Liver (tissue), 9 donors: ENCODE measurements around the gene MEF2B. TPM values are rescaled to one million over a fixed set of nuclear protein-coding genes. Genes with fewer than 3 reads are reported as not detected.
"Not testable (repeated sequence)": the region's sequence is repeated elsewhere in the genome, so short reads cannot be mapped to it uniquely, and the experiment has no call there.

Experiments used
- DNase-seq: peaks from one replicate; pipeline ENCODE4 v3.0.0-alpha.2; 2017; ENCODE audit warnings: low spot score
- H3K27ac ChIP-seq, 2 donors: one replicate each; pipeline ENCODE4 v1.7.0; 2013; ENCODE audit warnings: inconsistent platforms in 2 of 2, low read length in 2 of 2, control low read depth in 1 of 2, low read depth in 1 of 2, mild to moderate bottlenecking in 1 of 2
- H3K27me3 ChIP-seq, 4 donors: one replicate each; pipeline versions ENCODE4 v1.6.1 to v1.7.0; 2013; ENCODE audit warnings: low read length in 3 of 4, inconsistent platforms in 1 of 4, mild to moderate bottlenecking in 1 of 4, moderate library complexity in 1 of 4; ENCODE audit not compliant: control insufficient read depth in 4 of 4, insufficient read depth in 4 of 4
- H3K36me3 ChIP-seq, 4 donors: one replicate each; pipeline versions ENCODE4 v1.6.1 to v1.7.0; 2013; ENCODE audit warnings: low read length in 3 of 4, mild to moderate bottlenecking in 3 of 4, low read depth in 1 of 4, moderate library complexity in 1 of 4; ENCODE audit not compliant: control insufficient read depth in 4 of 4, insufficient read depth in 3 of 4
- H3K4me1 ChIP-seq, 4 donors: one replicate each; pipeline versions ENCODE4 v1.6.1 to v1.7.0; 2013; ENCODE audit warnings: low read length in 3 of 4, mild to moderate bottlenecking in 3 of 4, moderate library complexity in 1 of 4; ENCODE audit not compliant: control insufficient read depth in 4 of 4, insufficient read depth in 4 of 4
- H3K4me3 ChIP-seq, 3 donors: one replicate each; pipeline versions ENCODE4 v1.6.1 to v1.7.0; 2013; ENCODE audit warnings: low read length in 3 of 3, control low read depth in 1 of 3, low read depth in 1 of 3, mild to moderate bottlenecking in 1 of 3
- H3K9ac ChIP-seq, 2 donors: one replicate each; pipeline ENCODE4 v1.7.0; 2013; ENCODE audit warnings: low read length in 2 of 2, mild to moderate bottlenecking in 2 of 2, moderate library complexity in 2 of 2, control low read depth in 1 of 2, low read depth in 1 of 2
- H3K9me3 ChIP-seq, 4 donors: one replicate each; pipeline versions ENCODE4 v1.6.1 to v1.7.0; 2013; ENCODE audit warnings: low read length in 3 of 4; ENCODE audit not compliant: control insufficient read depth in 4 of 4
- EGR1 ChIP-seq, 2 donors: IDR thresholded peaks; 2 replicates each; pipeline ENCODE4 v1.6.1; 2016 to 2018; ENCODE audit warnings: antibody characterized with exemption in 2 of 2, low read depth in 2 of 2
- FOXA1 ChIP-seq: IDR thresholded peaks from 2 replicates; pipeline ENCODE4 v1.6.1; 2016; ENCODE audit warnings: antibody characterized with exemption
- FOXA2 ChIP-seq: IDR thresholded peaks from 2 replicates; pipeline ENCODE4 v1.6.1; 2016; ENCODE audit warnings: antibody characterized with exemption
- GABPA ChIP-seq, 2 donors: IDR thresholded peaks in 1 of 2; conservative IDR thresholded peaks in 1 of 2; 2 replicates each; pipeline ENCODE4 v1.6.1; 2016; ENCODE audit warnings: antibody characterized with exemption in 2 of 2, mild to moderate bottlenecking in 1 of 2, moderate library complexity in 1 of 2
- HNF4A ChIP-seq, 2 donors: conservative IDR thresholded peaks; 2 replicates each; pipeline ENCODE4 v1.6.1; 2016; ENCODE audit warnings: antibody characterized with exemption in 2 of 2, mild to moderate bottlenecking in 2 of 2
- HNF4G ChIP-seq: IDR thresholded peaks from 2 replicates; pipeline ENCODE4 v1.6.1; 2016; ENCODE audit warnings: antibody characterized with exemption
- JUND ChIP-seq, 2 donors: IDR thresholded peaks; 2 replicates each; pipeline ENCODE4 v1.6.1; 2016; ENCODE audit warnings: antibody characterized with exemption in 2 of 2
- NR2F2 ChIP-seq: IDR thresholded peaks from 2 replicates; pipeline ENCODE4 v1.6.1; 2016; ENCODE audit warnings: antibody characterized with exemption
- RAD21 ChIP-seq, 2 donors: IDR thresholded peaks; 2 replicates each; pipeline ENCODE4 v1.6.1; 2016; ENCODE audit warnings: antibody characterized with exemption in 2 of 2, mild to moderate bottlenecking in 2 of 2
- RXRA ChIP-seq, 2 donors: IDR thresholded peaks; 2 replicates each; pipeline ENCODE4 v1.6.1; 2017 to 2018; ENCODE audit warnings: antibody characterized with exemption in 2 of 2, mild to moderate bottlenecking in 1 of 2
- SP1 ChIP-seq: IDR thresholded peaks from 2 replicates; pipeline ENCODE4 v1.6.1; 2018; ENCODE audit warnings: antibody characterized with exemption, mild to moderate bottlenecking
- TAF1 ChIP-seq: conservative IDR thresholded peaks from 2 replicates; pipeline ENCODE4 v1.6.1; 2016; ENCODE audit warnings: antibody characterized with exemption, mild to moderate bottlenecking
- YY1 ChIP-seq: IDR thresholded peaks from 2 replicates; pipeline ENCODE4 v1.6.1; 2016; ENCODE audit warnings: antibody characterized with exemption, mild to moderate bottlenecking
- WGBS: extraction: QIAGEN DNeasy Blood & Tissue Kit; methylation state at CpG from one replicate; pipeline ENCODE4 v1.1.7; 2013; 5-methylcytosine and 5-hydroxymethylcytosine counted together
- polyA plus RNA-seq, 2 donors: library from polyadenylated mRNA; stranded (reverse) in 1 of 2; unstranded in 1 of 2; fragments of 200-250 nt in 1 of 2; fragments of >200 nt in 1 of 2; fragmentation: Nextera tagmentation in 1 of 2; extraction: Ambion mirVana in 1 of 2; gene quantifications; one replicate each; pipeline versions ENCODE4 v1.2.1 to v1.2.3, GENCODE V29; 2013 to 2015
- total RNA-seq, 2 donors: library from RNA; depleted of rRNA; stranded (reverse); fragments of >200 nt; gene quantifications; one replicate each; pipeline ENCODE4 v1.2.3, GENCODE V29; 2014
- TF ChIP-seq, protein P1 (sequence below): IDR thresholded peaks from 2 replicates; pipeline ENCODE4 v1.6.1; 2016; ENCODE audit warnings: antibody characterized with exemption
- TF ChIP-seq, protein P2 (sequence below): fragments of 150-350 bp; IDR thresholded peaks from 2 replicates; pipeline ENCODE4 v1.5.1; 2017; ENCODE audit warnings: improper control_type of control experiment, low read depth, low read length; ENCODE audit not compliant: missing input control
- TF ChIP-seq, protein P3 (sequence below): IDR thresholded peaks from 2 replicates; pipeline ENCODE4 v1.6.1; 2016; ENCODE audit warnings: antibody characterized with exemption
- TF ChIP-seq, protein P4 (sequence below): IDR thresholded peaks from 2 replicates; pipeline ENCODE4 v1.6.1; 2016; ENCODE audit warnings: antibody characterized with exemption, mild to moderate bottlenecking
- donor health status: healthy.
- donor health status: healthy.
- donor health status: healthy.
- donor health status: healthy.
- donor health status: healthy.

The MEF2B gene
- total and polyA plus RNA-seq, 4 donors = 0.08 to 0.39 (median 0.30) TPM; not detected in 1

DNA sequence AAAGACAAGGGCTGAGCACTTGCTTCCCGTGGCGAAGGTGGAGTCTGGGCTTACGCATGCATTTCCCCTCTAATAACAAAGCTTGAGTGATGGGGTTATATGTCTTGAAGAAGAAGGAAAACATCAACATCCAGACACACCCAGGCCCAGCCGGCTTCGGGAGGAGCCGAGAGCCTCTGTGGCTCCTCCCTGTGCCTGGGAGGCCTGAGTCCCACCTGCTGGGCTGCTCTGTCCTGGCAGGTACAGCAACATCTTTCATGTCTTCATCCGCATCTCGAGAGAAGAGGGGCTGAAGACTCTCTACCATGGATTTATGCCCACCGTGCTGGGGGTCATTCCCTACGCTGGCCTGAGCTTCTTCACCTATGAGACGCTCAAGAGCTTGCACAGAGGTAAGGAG, 62.4 kb downstream of the MEF2B start:
- Histone ChIP-seq H3K27me3 (no peaks in the 10 kb centered on the region), H3K9ac (no peak overlapping the region), H3K27ac (no peak overlapping the region), H3K4me3 (no peak overlapping the region), H3K4me1 (peaks cover 2 to 23% (median 16%) of the 10 kb centered on the region in 4 donors), H3K36me3 (peaks cover 3 to 10% (median 6%) of the 10 kb centered on the region in 4 donors), H3K9me3 (no peaks in the 10 kb centered on the region)
- no peak for DNase-seq
- TF ChIP-seq JUND (IDR thresholded peaks at IDR 0.05) (no peak), RAD21 (IDR thresholded peaks at IDR 0.05) (no peak), SP1 (no peak), FOXA2 (no peak), YY1 (no peak), GABPA (IDR thresholded peaks at IDR 0.05 in 1 of 2, conservative IDR thresholded peaks at IDR 0.05 in 1 of 2) (no peak), FOXA1 (no peak), HNF4G (no peak), EGR1 (IDR thresholded peaks at IDR 0.05; ENCODE audit: low read depth in 2 of 2) (no peak), TAF1 (no peak), RXRA (IDR thresholded peaks at IDR 0.05) (no peak)
- TF ChIP-seq, protein P1, sequence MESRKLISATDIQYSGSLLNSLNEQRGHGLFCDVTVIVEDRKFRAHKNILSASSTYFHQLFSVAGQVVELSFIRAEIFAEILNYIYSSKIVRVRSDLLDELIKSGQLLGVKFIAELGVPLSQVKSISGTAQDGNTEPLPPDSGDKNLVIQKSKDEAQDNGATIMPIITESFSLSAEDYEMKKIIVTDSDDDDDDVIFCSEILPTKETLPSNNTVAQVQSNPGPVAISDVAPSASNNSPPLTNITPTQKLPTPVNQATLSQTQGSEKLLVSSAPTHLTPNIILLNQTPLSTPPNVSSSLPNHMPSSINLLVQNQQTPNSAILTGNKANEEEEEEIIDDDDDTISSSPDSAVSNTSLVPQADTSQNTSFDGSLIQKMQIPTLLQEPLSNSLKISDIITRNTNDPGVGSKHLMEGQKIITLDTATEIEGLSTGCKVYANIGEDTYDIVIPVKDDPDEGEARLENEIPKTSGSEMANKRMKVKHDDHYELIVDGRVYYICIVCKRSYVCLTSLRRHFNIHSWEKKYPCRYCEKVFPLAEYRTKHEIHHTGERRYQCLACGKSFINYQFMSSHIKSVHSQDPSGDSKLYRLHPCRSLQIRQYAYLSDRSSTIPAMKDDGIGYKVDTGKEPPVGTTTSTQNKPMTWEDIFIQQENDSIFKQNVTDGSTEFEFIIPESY = no peak
- TF ChIP-seq, protein P2, sequence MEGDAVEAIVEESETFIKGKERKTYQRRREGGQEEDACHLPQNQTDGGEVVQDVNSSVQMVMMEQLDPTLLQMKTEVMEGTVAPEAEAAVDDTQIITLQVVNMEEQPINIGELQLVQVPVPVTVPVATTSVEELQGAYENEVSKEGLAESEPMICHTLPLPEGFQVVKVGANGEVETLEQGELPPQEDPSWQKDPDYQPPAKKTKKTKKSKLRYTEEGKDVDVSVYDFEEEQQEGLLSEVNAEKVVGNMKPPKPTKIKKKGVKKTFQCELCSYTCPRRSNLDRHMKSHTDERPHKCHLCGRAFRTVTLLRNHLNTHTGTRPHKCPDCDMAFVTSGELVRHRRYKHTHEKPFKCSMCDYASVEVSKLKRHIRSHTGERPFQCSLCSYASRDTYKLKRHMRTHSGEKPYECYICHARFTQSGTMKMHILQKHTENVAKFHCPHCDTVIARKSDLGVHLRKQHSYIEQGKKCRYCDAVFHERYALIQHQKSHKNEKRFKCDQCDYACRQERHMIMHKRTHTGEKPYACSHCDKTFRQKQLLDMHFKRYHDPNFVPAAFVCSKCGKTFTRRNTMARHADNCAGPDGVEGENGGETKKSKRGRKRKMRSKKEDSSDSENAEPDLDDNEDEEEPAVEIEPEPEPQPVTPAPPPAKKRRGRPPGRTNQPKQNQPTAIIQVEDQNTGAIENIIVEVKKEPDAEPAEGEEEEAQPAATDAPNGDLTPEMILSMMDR = no peak
- TF ChIP-seq, protein P3, sequence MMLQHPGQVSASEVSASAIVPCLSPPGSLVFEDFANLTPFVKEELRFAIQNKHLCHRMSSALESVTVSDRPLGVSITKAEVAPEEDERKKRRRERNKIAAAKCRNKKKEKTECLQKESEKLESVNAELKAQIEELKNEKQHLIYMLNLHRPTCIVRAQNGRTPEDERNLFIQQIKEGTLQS = no peak
- 95% methylated on average over 11 of the region's 11 CpGs for WGBS

DNA sequence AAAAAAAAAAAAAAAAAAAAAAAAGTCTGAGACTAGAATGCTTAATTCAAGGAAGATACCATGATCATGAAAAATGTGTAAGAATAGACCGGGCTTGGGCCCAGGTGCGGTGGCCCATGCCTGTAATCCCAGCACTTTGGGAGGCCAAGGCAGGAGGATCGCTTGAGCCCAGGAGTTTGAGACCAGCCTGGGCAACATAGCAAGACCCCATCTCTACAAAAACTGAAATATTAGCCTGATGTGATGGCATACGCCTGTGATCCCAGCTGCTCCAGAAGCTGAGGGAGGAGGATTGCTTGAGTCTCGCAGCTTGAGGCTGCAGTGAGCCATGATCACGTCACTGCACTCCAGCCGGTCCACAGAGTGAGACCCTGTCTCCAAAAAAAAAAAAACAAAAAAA, 63.1 kb downstream of the MEF2B start:
- H3K27me3 ChIP-seq, DNase-seq, H3K4me3 ChIP-seq, H3K9ac ChIP-seq, H3K9me3 ChIP-seq, H3K27ac ChIP-seq, H3K36me3 ChIP-seq: not testable (repeated sequence)
- H3K4me1 ChIP-seq = peaks cover 6 to 20% (median 12%) of the 10 kb centered on the region in 4 donors
- WGBS = 98% methylated on average over 7 of the region's 7 CpGs

DNA sequence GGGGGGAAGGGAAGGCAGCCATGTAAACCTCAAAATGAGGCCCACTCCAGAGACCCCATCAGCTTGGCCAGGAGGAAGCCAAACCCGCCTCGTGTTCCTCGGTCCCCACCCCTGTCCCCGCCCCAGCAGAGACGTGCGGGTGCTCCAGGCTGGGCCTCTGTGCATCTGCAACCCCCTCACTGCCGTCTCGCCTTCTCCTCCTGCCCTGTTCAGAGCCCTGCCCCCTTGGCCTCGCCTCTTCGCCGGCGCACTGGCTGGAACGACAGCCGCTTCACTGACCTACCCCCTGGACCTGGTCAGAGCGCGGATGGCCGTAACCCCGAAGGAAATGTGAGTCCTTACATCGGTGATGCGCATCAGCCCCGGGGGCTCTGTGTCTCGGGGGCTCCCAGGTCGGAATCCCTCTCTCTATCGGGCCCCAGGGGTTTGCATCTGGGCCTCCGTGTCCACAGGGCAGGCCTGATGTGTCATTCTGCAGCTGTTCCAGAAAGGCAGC, 64.0 kb downstream of the MEF2B start:
- peaks cover 3 to 10% (median 6%) of the 10 kb centered on the region in 4 donors for H3K36me3 ChIP-seq
- H3K9ac ChIP-seq = no peak overlapping the region
- H3K27me3 ChIP-seq = no peaks in the 10 kb centered on the region
- H3K27ac ChIP-seq = no peak overlapping the region
- no peak for DNase-seq
- peaks cover 8 to 18% (median 12%) of the 10 kb centered on the region in 4 donors for H3K4me1 ChIP-seq
- WGBS = 76% methylated on average over 25 of the region's 25 CpGs
- no peak overlapping the region for H3K4me3 ChIP-seq
- H3K9me3 ChIP-seq = no peaks in the 10 kb centered on the region
- TF ChIP-seq, protein P3 = no peak
- TF ChIP-seq RAD21 (IDR thresholded peaks at IDR 0.05) = no peak
- TF ChIP-seq FOXA1 = no peak
- TF ChIP-seq EGR1 (IDR thresholded peaks at IDR 0.05; ENCODE audit: low read depth in 2 of 2) = no peak
- TF ChIP-seq, protein P1 = no peak
- TF ChIP-seq YY1 = no peak
- TF ChIP-seq, protein P4, sequence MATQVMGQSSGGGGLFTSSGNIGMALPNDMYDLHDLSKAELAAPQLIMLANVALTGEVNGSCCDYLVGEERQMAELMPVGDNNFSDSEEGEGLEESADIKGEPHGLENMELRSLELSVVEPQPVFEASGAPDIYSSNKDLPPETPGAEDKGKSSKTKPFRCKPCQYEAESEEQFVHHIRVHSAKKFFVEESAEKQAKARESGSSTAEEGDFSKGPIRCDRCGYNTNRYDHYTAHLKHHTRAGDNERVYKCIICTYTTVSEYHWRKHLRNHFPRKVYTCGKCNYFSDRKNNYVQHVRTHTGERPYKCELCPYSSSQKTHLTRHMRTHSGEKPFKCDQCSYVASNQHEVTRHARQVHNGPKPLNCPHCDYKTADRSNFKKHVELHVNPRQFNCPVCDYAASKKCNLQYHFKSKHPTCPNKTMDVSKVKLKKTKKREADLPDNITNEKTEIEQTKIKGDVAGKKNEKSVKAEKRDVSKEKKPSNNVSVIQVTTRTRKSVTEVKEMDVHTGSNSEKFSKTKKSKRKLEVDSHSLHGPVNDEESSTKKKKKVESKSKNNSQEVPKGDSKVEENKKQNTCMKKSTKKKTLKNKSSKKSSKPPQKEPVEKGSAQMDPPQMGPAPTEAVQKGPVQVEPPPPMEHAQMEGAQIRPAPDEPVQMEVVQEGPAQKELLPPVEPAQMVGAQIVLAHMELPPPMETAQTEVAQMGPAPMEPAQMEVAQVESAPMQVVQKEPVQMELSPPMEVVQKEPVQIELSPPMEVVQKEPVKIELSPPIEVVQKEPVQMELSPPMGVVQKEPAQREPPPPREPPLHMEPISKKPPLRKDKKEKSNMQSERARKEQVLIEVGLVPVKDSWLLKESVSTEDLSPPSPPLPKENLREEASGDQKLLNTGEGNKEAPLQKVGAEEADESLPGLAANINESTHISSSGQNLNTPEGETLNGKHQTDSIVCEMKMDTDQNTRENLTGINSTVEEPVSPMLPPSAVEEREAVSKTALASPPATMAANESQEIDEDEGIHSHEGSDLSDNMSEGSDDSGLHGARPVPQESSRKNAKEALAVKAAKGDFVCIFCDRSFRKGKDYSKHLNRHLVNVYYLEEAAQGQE = no peak
- no peak for TF ChIP-seq SP1
- TF ChIP-seq NR2F2 = no peak
- TF ChIP-seq HNF4G = no peak
- no peak for TF ChIP-seq TAF1
- no peak for TF ChIP-seq HNF4A (conservative IDR thresholded peaks at IDR 0.05)
